NCI-H69 (cell line): ENCODE measurements around the gene MST1.
A peak's percentile ranks its signal among the peaks of the same experiment; 100 is the strongest.

Experiments used
- DNase-seq: peaks from one replicate; lab custom pipeline; 2025; lab: John Stamatoyannopoulos, UW

Gene MST1

GRCh38 chr3:49674497-49674983 lies 14.7 kb downstream of the MST1 start:
- no peak for DNase-seq

DNA sequence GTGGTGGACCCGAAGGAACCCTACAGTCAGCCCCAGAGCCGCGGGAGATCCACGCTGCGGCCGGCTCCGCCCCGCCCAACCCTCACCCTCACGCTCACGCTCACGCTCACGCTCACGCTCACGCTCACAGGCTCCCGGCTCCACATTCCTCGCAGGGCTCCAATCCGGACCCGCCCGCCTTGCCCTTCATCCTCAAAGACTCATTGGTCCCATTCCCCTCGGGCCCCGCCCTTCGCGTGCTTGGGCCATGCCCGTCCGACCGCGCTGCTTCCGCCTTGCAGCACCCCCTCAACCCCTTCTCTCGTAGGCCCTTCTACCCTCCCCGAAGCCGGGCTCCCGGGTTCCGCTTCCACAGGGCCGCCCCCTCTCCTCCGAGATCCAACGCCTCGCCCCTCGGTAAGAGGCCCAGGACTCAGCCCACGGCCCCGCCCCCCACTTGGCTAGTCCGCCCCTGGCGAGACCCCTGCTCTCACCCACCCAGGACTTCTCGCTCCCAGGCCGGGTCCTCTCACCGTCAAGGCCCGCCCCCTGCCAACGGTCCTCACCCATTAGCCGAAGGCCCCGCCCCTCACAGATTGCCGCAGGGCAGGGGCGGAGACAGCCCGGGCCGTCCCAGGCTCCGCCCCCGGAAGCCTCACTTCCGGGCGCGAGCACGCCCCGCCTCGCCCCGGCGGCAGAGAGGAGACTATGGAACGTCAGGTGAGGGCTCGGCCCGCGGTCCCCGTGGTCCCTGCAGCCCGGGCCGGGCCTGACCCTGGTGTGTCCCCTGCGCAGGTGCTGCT lies 15.4 kb downstream of the MST1 start, which contains the start of gene APEH:
TSS of gene APEH (plus strand) at position 637 of the 782 bp plus-strand sequence. CDS start at position 688, 51 bp downstream.
- no peak for DNase-seq

DNA sequence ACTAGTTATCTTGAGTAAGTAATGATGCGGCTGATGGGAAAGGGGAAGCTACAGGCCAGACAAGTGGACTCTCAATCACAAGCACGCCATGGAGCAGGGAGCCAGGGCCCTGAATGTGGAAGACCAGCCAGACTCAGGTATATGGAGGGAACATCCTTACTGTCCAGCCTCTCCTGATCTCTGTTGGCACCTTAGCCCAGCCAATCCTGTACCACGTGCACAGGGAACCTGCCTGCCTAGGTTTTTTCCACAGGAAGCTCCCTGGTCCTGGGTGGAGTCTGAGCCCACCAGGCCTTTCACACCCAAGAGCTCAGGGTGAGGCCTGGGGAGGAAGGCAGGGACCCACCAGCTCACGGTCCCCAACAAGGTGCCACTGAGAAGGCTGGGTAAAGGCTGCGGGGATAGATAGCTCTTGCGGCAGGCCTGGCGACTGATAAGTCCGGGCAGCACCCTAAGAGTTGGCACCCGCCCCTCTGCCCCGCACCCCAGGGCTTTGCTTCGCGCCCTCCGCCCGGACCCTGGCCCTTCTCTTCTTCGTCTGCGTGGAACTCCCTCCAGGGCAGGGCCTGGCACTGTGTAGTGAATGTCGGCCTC lies 16.1 kb downstream of the MST1 start:
- DNase-seq, result no peak

GRCh38 chr3:49671291-49672288 lies 17.7 kb downstream of the MST1 start:
- DNase-seq, result no peak

DNA sequence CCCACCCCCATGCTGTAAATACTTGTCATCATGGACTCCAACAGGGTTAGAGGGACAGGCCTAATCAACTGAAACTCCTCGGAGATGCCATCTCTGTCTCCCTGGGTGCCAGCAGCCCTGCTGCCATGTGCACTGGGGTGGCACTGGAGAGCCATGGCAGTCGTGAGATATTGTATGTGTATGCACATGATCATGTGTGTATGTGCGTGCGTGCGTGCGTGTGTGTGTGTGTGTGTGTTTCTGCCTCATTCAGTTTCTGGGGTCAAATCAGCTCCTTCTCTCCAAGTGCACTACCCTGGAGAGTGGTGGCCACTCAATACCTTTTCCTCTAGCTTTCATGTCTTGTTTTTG lies 18.4 kb downstream of the MST1 start:
- DNase-seq, result no peak

GRCh38 chr3:49669352-49669751 lies 19.9 kb downstream of the MST1 start:
- DNase-seq, result no peak

DNA sequence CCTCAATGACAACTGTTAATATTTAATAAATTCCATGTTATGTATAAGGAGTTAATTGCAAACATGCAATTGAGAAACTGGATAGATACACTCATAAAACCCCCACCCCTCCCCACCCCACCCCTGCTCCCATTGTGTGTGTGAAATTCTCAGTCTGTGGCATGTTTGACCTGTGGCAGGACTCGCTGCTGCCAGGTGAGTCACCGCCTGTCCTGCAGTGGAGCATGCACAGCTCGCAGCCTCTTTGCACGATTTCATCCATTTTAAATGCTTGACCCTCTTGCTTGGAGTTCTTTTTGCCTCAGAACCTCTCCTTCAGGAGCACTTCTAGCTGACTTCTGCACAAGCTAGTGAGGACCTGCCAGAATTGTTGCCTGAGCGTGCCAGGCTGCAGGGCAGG lies 20.4 kb downstream of the MST1 start:
- DNase-seq, result no peak

DNA sequence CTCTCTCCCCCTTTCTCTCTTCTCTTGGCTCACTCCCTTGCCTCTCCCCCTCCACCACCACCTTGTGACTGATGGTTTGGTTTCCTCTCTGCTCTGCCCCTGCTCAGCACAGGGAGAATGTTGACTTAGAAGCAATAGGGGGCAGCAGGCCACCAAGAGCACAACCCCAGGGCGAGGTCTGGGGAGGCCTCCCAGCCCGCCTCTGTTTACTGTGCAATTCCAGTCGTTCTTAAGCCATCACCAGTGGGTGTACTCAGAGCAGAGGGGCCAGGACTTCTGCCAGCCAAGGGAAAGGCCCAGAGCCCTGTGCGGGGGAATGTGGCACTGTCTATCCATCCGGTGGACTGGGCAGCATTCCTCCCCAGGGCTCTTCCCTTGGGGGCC lies 20.9 kb downstream of the MST1 start:
- DNase-seq, result peak; percentile 44

DNA sequence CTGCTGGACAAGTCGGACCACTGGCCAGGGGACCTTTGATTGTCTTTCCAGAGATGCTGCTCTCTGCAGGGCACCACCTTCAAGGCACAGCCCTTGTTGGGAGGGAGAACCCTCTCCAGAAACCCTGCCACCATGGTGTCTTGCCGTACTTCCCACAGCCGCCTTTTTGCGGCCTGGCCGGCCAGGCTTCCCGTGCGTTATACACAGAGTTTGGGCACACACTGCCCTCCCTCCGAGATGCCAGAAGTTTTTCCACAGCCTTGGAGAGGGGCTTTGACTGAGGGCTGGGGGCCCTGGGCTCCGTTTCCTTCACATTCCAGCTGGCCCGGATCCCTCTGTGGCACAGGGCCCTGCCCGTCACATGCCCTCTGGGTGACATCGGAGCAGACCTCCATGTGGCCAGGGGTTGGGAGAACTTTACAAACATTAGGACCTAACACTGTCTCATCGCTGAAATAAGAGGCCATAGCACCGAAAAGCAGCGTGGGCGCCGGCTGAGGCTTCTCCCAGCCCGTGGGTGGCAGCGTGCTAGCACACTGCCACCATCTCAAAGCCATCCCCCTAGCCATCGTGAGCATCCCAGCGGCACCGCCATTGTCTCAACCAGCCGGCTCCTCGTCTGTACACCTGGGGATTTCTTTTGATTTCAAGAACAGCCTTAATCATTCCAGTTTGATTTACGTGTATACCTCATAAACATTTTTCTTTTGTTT lies 21.4 kb downstream of the MST1 start:
- DNase-seq, result no peak

DNA sequence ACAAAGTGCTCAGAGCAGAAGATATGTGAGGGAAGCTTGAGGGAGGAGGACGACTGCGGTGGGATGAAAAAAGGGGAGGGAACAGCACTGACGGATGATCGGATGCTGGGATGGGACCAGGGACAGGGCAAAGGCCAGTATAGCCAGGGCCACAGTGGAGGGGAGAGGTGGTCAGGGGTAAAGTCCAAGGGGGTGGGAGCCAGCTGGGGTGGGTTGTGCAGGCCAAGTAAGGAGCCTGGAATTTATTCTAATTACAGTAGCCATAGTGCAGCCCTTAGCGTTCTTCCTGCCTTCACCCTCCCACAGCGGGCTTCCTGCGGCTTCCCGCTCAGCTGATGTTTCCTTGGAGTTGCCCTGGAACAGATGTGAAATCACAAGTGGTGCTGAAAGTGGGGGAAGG lies 22.7 kb downstream of the MST1 start:
- DNase-seq, result peak; percentile 5

- no peak for DNase-seq
These were observed 23.3 kb downstream of the MST1 start for GRCh38 chr3:49665822-49666519.

DNA sequence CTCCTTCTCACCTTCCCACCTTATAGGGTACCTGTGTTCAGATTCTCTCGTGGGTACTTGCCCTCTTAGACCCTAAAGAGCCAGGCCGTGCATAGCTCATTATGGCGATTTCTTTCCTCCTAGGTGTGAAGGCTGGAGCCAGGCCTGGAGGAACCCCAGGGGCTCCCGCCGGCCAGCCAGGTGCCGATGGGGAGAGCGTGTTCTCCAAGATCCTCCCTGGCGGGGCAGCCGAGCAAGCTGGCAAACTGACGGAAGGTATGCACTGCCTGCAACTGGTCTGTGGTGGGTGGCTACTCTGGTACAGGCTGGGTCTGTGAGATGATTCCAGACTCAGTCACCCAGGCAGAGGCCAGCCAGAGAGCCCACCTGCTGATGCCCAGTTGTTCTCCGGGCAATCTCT lies 25.0 kb downstream of the MST1 start:
- peak; percentile 9 for DNase-seq

DNA sequence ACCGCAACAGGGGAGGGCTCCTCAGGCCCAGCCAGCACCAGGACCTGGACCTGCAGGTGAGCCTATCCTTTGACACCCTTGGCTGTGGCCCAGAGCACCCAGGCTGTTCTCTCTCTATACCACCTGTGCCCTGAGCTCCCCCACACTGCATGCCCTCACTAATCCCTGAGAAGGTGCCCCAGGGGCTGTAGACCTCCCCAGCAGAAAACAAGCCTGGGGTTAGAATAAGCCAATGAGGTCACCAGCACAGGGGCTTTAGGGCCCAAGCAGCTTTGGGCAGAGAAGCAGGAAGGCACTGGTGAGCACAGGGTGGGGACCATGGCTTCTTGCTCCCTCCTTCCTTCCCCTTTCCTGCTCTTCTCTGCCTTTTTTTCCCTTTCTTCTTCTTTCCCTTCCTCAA lies 25.4 kb downstream of the MST1 start:
- no peak for DNase-seq

DNA sequence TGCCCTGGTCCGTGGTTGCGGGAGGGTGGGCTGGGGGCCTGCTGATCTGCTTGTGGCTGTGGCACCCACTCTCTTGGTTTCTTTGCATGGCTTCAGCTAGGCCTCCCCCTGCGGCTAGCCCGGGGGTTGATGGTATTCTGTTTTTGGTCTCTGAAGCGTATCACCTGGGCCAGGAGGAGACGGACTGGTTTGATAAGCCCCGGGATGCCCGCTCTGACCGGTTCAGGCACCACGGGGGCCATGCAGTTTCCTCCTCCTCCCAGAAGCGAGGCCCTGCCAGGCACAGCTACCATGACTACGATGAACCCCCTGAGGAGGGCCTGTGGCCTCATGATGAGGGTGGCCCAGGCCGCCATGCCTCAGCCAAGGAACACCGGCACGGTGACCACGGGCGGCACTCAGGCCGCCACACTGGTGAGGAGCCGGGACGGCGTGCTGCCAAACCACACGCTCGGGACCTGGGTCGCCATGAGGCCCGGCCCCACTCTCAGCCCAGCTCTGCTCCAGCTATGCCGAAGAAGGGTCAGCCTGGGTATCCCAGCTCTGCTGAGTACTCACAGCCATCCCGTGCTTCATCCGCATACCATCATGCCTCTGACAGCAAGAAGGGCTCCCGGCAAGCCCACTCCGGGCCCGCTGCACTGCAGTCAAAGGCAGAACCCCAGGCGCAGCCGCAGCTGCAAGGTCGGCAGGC lies 26.4 kb downstream of the MST1 start:
- no peak for DNase-seq

DNA sequence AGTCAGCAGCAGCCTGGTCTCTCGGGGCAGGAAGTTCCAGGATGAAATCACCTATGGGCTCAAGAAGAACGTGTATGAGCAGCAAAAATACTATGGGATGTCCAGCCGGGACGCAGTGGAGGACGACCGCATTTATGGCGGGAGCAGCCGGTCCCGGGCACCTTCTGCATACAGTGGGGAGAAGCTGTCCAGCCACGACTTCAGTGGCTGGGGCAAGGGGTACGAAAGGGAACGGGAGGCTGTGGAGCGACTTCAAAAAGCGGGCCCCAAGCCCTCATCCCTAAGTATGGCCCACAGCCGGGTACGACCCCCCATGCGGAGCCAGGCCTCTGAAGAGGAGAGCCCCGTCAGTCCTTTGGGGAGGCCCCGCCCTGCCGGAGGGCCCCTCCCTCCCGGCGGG lies 27.3 kb downstream of the MST1 start:
- no peak for DNase-seq

- no peak for DNase-seq
These were observed 28.0 kb downstream of the MST1 start for GRCh38 chr3:49661281-49661680.

DNA sequence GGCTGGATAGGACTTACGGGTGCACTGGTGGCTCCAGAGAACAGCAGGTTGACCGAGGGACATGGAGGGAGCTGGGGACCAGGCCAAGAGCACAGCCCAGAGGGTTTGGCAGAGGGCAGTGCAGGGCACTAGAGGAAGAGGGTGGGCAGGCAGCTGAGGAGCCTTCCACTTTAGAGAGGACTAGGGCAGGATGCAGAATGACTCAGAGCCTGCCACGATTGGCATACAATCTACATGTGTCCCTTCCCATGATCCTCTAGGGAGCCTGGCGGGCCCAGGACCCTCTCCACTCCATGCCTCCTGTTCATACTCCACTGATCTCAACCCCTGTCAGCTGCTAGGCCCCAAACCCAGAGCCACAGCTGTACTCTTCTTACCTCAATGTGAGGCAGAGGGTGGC lies 29.5 kb downstream of the MST1 start:
- no peak for DNase-seq

DNA sequence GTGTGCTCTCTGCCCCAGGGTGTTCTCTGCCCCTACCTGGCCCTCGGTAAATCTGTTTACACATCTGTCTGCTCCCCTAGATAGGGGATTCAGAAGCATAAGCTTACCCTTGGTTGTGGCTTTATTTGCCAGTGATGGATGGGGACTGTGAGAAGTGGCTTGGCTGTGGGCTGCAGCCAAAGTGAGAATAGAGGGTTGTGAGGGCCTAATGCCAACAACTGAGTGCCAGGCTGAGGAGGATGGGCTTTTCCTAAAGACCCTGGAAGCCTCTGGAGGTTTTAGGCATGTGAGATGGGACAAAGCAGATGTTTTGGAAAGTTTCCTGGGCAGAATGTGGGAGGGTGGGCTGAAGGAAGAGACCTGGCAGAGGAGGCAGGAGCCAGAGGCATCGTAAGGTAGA lies 30.6 kb downstream of the MST1 start:
- DNase-seq, result peak; percentile 29

DNA sequence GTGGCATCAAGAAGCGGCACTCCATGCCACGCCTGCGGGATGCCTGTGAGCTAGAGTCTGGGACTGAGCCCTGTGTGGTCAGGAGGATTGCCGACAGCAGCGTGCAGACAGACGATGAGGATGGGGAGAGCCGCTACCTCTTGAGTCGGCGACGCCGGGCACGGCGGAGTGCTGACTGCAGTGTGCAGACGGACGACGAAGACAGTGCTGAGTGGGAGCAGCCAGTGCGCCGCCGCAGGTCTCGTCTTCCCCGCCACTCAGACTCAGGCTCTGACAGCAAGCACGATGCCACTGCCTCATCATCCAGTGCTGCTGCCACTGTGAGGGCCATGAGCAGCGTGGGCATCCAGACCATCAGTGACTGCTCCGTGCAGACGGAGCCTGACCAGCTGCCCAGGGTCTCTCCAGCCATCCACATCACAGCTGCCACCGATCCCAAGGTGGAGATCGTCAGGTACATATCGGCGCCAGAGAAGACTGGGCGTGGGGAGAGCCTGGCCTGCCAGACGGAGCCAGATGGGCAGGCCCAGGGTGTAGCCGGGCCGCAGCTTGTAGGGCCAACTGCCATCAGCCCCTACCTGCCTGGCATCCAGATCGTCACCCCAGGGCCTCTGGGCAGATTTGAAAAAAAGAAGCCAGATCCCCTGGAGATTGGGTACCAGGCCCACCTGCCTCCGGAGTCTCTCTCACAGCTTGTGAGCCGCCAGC lies 31.9 kb downstream of the MST1 start:
- DNase-seq, result no peak

- no peak for DNase-seq
These were observed 32.6 kb downstream of the MST1 start for GRCh38 chr3:49656541-49657112.
